HepG2 (cell line): ENCODE results near the gene NINL. TPM values are rescaled to one million over a fixed set of nuclear protein-coding genes. Genes with fewer than 3 reads are reported as not detected.

ENCODE experiments used
- ARNT ChIP-seq: fragments of 450-650 bp; IDR thresholded peaks from 2 replicates; pipeline ENCODE4 v1.6.1; 2017
- CERS6 ChIP-seq: sonication (generic); formaldehyde crosslinking; IDR thresholded peaks from 2 replicates; pipeline ENCODE4 v1.5.0; 2020; ENCODE audit warnings: missing genetic modification reagents
- GATA4 ChIP-seq: sonication (generic); IDR thresholded peaks from 2 replicates; pipeline ENCODE4 v1.6.1; 2016; ENCODE audit warnings: antibody characterized with exemption, low read depth, borderline replicate concordance
- HNF1A ChIP-seq, 2 experiments: sonication (generic) in 1 of 2; formaldehyde crosslinking in 1 of 2; IDR thresholded peaks; 2 replicates each; pipeline versions ENCODE4 v1.4.0 to v1.6.1; 2016 to 2020; ENCODE audit warnings: borderline replicate concordance in 1 of 2, low read depth in 1 of 2, mild to moderate bottlenecking in 1 of 2, missing genetic modification reagents in 1 of 2
- LCORL ChIP-seq, 2 experiments: fragments of 450-650 bp in 1 of 2; sonication (generic) in 1 of 2; formaldehyde crosslinking in 1 of 2; IDR thresholded peaks; 2 replicates each; pipeline versions ENCODE4 v1.5.0 to v1.6.1; 2017 to 2020; ENCODE audit warnings: antibody characterized with exemption in 1 of 2, missing genetic modification reagents in 1 of 2
- SMARCC2 ChIP-seq: fragments of 450-650 bp; IDR thresholded peaks from 2 replicates; pipeline ENCODE4 v1.6.1; 2017; ENCODE audit warnings: antibody characterized with exemption, mild to moderate bottlenecking
- THAP11 ChIP-seq: IDR thresholded peaks from 2 replicates; pipeline ENCODE4 v1.6.1; 2016; ENCODE audit warnings: missing biosample characterization, missing genetic modification reagents
- ZNF180 ChIP-seq: sonication (generic); formaldehyde crosslinking; IDR thresholded peaks from 2 replicates; pipeline ENCODE4 v1.4.0; 2020; ENCODE audit warnings: low read depth, missing genetic modification reagents, borderline replicate concordance
- ZNF770 ChIP-seq: sonication (generic); formaldehyde crosslinking; IDR thresholded peaks from 2 replicates; pipeline ENCODE4 v1.5.0; 2020; ENCODE audit warnings: mild to moderate bottlenecking, missing genetic modification reagents
- ZNF777 ChIP-seq: sonication (generic); formaldehyde crosslinking; IDR thresholded peaks from 2 replicates; pipeline ENCODE4 v1.4.0; 2020; ENCODE audit warnings: missing genetic modification reagents
- ZNF782 ChIP-seq: sonication (generic); formaldehyde crosslinking; IDR thresholded peaks from 2 replicates; pipeline ENCODE4 v1.4.0; 2020; ENCODE audit warnings: missing genetic modification reagents, mild to moderate bottlenecking, borderline replicate concordance
- polyA plus RNA-seq, 8 experiments: library from polyadenylated mRNA; depleted of rRNA in 3 of 8; stranded (reverse) in 7 of 8; unstranded in 1 of 8; fragments of >200 nt; fragmentation: Illumina TruSeq in 4 of 8; extraction: Trizol in 4 of 8; gene quantifications; 2 replicates each; pipeline versions ENCODE4 v1.2.1 to v1.2.3, GENCODE V29; 2011 to 2016; ENCODE audit warnings: low read depth in 4 of 8, missing spikeins in 1 of 8, mixed read lengths in 1 of 8; ENCODE audit not compliant: insufficient read depth in 1 of 8
- total RNA-seq, 5 experiments: library from RNA; depleted of rRNA; stranded (reverse); fragments of >200 nt; fragmentation: Illumina TruSeq; extraction: Trizol; gene quantifications; 2 replicates each; pipeline ENCODE4 v1.2.3, GENCODE V29; 2016; ENCODE audit warnings: low read depth in 1 of 5
- TF ChIP-seq, protein P1 (sequence below), 2 experiments: fragments of 450-650 bp in 1 of 2; sonication (generic) in 1 of 2; formaldehyde crosslinking in 1 of 2; IDR thresholded peaks; 2 replicates each; pipeline versions ENCODE4 v1.6.1 to v1.8.0; 2016 to 2022; ENCODE audit warnings: antibody characterized with exemption in 1 of 2, mild to moderate bottlenecking in 1 of 2, missing genetic modification reagents in 1 of 2

Gene NINL
- total and polyA plus RNA-seq, 2 of the 13 experiments (the other 11 are each of a cell fraction or from before 2014, with no cell fraction given): 32.3 to 34.3 TPM

DNA sequence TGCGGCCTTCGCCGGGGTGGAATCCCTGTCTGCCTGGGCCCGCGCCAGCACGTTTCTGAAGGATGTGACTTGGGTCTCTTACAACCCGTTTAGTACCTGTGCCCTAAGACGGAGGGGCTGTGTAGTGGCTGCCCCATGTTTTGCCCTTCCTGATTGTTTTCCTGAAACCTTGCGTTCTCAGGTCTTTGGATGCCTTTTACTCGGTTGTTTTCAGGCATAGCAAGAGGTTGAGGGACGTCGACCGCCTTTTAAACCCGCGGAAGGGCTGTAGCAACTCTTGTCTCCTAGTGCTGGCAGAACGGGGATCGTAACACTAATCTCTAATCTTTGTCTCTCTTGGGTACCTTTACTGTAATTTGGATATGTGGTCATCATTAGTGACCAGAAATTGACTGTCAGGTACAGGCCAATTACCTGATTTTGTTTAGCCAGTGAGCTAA, 39.2 kb upstream of the NINL start (continued):
- TF ChIP-seq, protein P1, sequence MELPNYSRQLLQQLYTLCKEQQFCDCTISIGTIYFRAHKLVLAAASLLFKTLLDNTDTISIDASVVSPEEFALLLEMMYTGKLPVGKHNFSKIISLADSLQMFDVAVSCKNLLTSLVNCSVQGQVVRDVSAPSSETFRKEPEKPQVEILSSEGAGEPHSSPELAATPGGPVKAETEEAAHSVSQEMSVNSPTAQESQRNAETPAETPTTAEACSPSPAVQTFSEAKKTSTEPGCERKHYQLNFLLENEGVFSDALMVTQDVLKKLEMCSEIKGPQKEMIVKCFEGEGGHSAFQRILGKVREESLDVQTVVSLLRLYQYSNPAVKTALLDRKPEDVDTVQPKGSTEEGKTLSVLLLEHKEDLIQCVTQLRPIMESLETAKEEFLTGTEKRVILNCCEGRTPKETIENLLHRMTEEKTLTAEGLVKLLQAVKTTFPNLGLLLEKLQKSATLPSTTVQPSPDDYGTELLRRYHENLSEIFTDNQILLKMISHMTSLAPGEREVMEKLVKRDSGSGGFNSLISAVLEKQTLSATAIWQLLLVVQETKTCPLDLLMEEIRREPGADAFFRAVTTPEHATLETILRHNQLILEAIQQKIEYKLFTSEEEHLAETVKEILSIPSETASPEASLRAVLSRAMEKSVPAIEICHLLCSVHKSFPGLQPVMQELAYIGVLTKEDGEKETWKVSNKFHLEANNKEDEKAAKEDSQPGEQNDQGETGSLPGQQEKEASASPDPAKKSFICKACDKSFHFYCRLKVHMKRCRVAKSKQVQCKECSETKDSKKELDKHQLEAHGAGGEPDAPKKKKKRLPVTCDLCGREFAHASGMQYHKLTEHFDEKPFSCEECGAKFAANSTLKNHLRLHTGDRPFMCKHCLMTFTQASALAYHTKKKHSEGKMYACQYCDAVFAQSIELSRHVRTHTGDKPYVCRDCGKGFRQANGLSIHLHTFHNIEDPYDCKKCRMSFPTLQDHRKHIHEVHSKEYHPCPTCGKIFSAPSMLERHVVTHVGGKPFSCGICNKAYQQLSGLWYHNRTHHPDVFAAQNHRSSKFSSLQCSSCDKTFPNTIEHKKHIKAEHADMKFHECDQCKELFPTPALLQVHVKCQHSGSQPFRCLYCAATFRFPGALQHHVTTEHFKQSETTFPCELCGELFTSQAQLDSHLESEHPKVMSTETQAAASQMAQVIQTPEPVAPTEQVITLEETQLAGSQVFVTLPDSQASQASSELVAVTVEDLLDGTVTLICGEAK (IDR thresholded peaks at IDR 0.05): no peak
- TF ChIP-seq, protein P1 (CRISPR knock-in tag; IDR thresholded peaks at IDR 0.05): peak; percentile 91; the same call in 1 of the 2 replicates
- TF ChIP-seq ZNF782 (CRISPR knock-in tag): 0 out of 2 replicates have a peak, but pooled peaks have one; percentile 3
- TF ChIP-seq GATA4: no peak
- TF ChIP-seq ARNT: no peak
- no peak for TF ChIP-seq ZNF777 (CRISPR knock-in tag)
- no peak; the same call in 1 of the 2 replicates for TF ChIP-seq ZNF770 (CRISPR knock-in tag)
- no peak for TF ChIP-seq HNF1A (IDR thresholded peaks at IDR 0.05; ENCODE audit: low read depth)
- TF ChIP-seq HNF1A (CRISPR knock-in tag; IDR thresholded peaks at IDR 0.05; ENCODE audit: borderline replicate concordance): no peak
- TF ChIP-seq CERS6: no peak
- no peak for TF ChIP-seq SMARCC2
- TF ChIP-seq ZNF180 (CRISPR knock-in tag): no peak
- no peak for TF ChIP-seq LCORL (IDR thresholded peaks at IDR 0.05)
- no peak; the same call in 1 of the 2 replicates for TF ChIP-seq LCORL (CRISPR knock-in tag; IDR thresholded peaks at IDR 0.05)
- no peak for TF ChIP-seq THAP11
